ENCODE measurements around the gene ARFGEF2.
A peak's percentile ranks its signal among the peaks of the same experiment; 100 is the strongest.

Gene ARFGEF2

DNA sequence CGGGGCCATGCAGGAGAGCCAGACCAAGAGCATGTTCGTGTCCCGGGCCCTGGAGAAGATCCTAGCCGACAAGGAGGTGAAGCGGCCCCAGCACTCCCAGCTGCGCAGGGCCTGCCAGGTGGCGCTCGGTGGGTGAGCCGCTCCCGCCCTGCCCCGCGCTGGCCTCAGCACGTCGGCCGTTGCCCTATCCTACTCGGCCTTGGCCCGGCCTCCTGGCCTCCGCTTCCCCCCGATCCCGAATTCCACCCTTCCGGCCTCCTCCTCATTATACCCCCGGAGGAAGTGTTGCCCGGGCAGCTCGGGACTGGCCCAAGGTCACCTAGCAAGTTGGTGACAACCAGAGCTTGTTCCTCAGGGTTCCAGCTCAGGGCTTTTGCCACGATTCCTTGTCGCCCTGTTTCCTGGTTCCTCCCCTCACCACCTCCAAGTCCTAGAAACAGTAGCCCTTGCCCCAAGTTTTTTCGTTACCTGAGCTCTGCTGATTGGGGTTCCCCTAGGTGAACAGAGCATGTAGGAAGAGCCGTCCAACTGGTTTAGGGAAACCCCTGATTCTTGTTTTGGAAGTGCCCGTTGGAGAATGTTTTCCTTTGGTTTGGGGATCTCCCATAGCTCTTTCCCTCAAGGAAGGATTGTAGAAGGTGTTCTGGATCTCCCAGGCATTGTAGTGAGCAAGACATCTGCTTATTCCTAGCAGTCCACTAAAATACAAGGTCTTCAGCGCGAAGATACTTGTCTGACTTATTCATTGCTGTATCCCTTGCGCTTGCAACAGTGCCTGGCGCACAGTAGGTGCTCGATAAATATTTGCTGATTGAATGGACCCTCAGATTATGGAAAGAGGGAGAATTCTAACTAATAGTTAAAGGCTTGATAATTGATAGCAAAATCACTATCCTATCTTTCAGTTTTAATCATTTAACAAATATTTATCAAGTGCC is 641 bp downstream of the ARFGEF2 start:
- H3K4me3 ChIP-seq (ENCODE audit: low read depth, low read length), result peak overlapping the region; percentile 97
- TF ChIP-seq, protein P1, sequence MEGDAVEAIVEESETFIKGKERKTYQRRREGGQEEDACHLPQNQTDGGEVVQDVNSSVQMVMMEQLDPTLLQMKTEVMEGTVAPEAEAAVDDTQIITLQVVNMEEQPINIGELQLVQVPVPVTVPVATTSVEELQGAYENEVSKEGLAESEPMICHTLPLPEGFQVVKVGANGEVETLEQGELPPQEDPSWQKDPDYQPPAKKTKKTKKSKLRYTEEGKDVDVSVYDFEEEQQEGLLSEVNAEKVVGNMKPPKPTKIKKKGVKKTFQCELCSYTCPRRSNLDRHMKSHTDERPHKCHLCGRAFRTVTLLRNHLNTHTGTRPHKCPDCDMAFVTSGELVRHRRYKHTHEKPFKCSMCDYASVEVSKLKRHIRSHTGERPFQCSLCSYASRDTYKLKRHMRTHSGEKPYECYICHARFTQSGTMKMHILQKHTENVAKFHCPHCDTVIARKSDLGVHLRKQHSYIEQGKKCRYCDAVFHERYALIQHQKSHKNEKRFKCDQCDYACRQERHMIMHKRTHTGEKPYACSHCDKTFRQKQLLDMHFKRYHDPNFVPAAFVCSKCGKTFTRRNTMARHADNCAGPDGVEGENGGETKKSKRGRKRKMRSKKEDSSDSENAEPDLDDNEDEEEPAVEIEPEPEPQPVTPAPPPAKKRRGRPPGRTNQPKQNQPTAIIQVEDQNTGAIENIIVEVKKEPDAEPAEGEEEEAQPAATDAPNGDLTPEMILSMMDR (IDR thresholded peaks at IDR 0.05; ENCODE audit: low read depth, low read length), result no peak

DNA sequence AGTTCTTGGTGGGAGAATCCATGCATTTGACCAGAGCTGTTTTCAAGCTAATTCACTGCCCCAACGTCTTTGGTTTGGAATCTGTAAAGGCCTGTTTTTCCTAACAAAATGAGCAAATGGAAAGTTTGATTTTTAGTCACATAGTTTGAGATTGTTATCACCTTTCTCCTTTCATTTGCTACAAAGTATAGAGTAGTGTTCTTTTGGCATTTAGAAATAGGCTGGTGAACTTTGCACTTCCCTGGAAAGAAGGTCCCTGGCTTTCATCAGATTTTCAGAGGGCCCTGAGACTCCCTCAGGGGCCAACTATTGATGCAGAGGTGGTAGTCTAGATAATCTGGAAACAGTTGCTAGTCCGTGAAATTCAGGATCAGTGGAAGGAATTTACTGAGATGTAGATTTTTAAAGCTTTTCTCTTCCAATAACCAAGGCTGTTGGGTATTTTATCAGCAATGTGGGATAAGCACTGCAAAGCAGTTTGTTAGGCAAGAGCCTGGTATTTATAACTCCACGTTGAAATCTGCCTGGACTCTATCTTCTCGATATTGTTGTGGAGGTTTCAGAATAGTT is 1.7 kb downstream of the ARFGEF2 start:
- H3K4me3 ChIP-seq (ENCODE audit: low read depth, low read length), result peak overlapping the region; percentile 97
- TF ChIP-seq, protein P1 (IDR thresholded peaks at IDR 0.05; ENCODE audit: low read depth, low read length), result no peak

DNA sequence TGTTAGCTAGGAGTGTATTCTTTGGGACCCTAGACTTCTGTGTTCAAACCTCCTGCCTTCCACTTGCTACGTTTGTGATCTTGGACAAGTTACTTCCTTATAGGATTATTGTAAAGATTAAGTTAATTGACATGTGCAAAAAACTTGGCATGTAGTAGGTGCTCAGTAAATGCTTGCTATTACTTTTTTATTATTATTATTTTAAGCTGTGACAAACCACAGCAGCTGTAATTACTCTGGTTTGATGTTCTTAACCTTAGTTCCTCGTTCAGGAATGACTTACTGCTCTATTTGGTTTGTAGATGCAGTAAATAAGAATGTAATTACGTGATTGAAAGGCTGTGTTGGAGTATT is 3.2 kb downstream of the ARFGEF2 start:
- no peak overlapping the region for H3K4me3 ChIP-seq (ENCODE audit: low read depth, low read length)
- TF ChIP-seq, protein P1 (IDR thresholded peaks at IDR 0.05; ENCODE audit: low read depth, low read length), result no peak

DNA sequence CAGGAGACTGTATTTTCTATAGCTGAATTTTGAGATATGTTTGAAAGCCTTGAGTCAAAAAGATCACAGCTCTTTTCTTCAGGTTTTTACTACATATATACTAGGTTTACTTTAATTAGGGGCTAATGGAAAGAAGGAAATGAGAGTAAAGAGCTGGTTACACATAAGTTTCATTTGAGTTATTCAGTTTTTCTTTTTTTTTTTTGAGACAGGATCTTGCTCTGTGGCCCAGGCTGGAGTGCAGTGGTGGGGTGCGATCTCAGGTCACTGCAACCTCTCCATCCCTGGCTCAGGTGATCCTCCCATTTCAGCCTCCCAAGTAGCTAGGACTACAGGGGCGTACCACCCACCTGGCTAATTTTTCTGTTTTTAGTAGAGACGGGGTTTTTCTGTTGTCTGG is 4.8 kb downstream of the ARFGEF2 start:
- TF ChIP-seq, protein P1 (IDR thresholded peaks at IDR 0.05; ENCODE audit: low read depth, low read length), result no peak
- no peak overlapping the region for H3K4me3 ChIP-seq (ENCODE audit: low read depth, low read length)

DNA sequence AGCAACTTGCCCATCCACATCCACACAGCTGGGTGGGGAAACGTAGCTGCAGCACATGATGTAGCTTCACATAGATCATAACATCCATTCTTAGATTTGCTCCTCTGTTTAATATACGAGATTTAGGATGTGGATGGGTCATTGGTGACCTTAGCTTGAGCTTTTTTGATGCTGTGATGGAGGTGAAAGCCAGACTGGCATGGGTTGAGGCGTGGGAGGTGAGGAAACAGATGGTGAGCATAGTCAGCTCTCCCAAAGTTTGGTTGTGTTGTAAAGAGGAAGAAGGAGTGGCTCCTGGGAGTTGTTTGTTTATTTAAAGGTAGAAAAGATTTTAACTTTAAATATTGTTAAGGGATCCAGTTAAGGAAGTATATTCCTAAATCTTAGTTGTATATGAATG is 5.3 kb downstream of the ARFGEF2 start:
- TF ChIP-seq, protein P1 (IDR thresholded peaks at IDR 0.05; ENCODE audit: low read depth, low read length), result no peak
- H3K4me3 ChIP-seq (ENCODE audit: low read depth, low read length), result no peak overlapping the region

DNA sequence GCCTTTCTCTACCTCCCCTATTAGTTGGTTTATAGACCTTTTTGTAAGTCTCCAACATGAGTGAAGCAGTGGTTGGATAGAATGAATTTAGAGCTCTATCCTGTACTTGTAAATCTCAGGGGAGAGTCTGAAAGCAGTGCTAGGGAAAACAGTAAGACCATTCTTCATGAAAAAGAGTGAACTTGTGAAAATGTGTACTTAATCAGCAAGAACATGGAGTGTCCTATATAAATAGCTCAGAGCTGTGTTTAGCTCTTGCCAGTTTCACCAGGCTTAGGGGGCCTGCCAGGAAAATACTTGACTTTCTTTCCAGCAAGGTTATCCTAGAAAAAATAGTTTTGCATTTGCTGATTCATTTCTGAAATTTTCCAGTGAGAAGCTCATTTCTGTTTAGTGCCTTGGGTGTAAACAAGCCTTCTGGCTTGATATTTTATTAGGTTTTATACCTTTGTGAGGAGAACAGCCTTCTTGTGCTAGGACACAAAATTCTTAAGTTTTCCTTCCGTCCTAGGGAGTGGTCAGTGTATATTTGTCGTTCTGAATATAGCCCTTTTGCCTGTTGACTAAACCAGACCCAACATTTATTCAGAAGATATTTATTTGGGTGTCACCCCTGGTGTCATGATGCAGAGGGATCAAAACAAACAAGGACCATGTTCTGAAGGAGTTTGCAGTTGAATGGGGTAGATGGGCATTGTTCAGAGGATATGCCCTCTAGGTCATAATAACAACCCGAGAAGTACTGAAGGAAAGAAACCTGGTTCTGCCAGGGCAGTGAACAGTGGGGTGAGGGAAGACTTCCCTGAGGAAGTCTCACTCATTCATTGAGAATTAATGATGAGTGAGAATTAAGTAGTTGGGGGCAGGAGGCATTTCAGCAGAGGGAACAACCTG is 7.6 kb downstream of the ARFGEF2 start:
- H3K4me3 ChIP-seq (ENCODE audit: low read depth, low read length), result no peak overlapping the region
- TF ChIP-seq, protein P1 (IDR thresholded peaks at IDR 0.05; ENCODE audit: low read depth, low read length), result no peak
